GM10266 (cell line): Measurements from ENCODE around the gene CLMP.

Experiments used
- DNase-seq: peaks from one replicate; pipeline ENCODE4 v3.0.0; 2012; ENCODE audit errors: extremely low spot score
- TF ChIP-seq, protein P1 (sequence below): IDR thresholded peaks from 2 replicates; pipeline ENCODE4 v1.5.1; 2012; ENCODE audit warnings: mild to moderate bottlenecking, low read depth; ENCODE audit not compliant: control insufficient read depth, insufficient read depth; ENCODE audit errors: missing control alignments

Gene CLMP

GRCh38 chr11:123188508-123189165, 6.4 kb downstream of the CLMP start:
- DNase-seq = no peak
- TF ChIP-seq, protein P1, sequence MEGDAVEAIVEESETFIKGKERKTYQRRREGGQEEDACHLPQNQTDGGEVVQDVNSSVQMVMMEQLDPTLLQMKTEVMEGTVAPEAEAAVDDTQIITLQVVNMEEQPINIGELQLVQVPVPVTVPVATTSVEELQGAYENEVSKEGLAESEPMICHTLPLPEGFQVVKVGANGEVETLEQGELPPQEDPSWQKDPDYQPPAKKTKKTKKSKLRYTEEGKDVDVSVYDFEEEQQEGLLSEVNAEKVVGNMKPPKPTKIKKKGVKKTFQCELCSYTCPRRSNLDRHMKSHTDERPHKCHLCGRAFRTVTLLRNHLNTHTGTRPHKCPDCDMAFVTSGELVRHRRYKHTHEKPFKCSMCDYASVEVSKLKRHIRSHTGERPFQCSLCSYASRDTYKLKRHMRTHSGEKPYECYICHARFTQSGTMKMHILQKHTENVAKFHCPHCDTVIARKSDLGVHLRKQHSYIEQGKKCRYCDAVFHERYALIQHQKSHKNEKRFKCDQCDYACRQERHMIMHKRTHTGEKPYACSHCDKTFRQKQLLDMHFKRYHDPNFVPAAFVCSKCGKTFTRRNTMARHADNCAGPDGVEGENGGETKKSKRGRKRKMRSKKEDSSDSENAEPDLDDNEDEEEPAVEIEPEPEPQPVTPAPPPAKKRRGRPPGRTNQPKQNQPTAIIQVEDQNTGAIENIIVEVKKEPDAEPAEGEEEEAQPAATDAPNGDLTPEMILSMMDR = no peak

DNA sequence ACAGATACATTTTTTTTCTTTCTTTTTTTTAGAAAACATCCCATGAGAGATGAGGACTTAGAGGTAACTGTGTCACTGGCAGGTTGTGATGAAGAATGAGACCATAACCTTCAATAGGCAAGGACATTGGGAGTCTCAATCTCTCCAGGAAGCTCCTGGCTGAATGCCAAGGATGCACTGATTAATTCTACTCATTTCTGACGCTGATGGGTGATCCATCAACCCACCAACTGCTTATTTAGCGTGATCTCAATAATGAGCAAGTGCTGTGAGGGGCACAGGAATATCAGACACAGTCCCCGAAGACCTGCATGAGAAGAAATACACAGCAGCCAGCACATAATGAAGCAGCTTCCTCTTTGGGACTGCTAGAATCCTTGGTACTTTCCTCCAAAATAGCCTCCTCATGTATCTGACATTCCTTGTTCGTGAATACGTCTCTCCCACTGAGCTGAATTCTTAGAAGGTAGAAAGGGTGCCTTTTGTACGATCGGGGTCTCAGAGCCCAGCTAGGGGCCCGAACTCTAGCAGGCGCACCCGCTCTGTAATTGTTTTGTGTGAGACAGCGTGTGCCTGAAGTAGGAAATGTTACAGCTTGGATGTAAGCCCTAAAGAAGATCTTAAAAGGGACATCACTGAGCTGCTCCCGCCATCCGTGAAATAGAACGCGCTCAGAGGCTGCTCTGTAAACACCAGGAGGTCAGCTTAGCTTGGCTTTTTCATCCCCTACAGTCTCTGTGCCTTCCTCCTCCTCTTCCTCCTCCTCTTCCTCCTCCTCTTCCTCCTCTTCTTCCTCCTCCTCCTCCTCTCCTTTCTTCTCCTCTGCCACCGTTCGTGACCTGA, 7.2 kb downstream of the CLMP start:
- DNase-seq = no peak
- TF ChIP-seq, protein P1 = no peak

DNA sequence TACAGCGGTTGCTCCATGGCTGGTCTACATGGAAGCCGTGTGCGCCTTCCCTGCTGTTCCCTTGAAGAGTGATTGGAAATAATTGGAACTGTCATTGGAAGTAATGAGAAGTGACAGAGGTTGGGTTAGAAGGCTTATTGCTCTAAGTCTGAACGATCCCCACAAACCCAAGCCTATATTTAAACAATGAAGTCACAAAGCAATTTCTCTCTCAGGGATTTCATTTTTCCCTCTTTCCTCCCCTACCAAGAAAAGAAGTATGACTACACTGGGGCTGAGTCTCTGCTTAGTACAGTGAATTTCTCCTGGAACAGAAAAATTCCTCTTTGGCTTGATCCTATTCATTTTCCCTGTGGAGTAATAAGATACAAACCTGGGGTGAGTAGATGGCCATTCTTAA, 7.8 kb downstream of the CLMP start:
- TF ChIP-seq, protein P1 = no peak
- DNase-seq = no peak

DNA sequence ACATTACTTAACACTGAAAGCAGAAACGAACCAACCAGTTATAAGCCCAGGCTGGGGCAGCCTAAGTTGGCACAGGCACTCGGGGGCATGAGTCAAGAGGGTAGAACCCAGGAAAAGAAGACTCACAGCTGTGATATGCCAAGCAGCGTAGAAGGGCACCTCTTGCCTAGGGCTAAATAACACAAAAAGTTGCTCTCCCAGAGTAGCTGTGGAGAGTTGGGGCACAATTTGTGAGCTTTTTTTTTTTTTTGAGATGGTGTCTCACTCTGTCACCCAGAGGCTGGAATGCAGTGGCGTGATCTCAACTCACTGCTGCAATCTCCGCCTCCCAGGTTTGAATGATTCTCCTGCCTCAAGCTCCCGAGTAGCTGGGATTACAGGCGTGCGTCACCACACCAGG, 8.8 kb downstream of the CLMP start:
- TF ChIP-seq, protein P1 = no peak
- DNase-seq = no peak

GRCh38 chr11:123185326-123185725, 9.7 kb downstream of the CLMP start:
- DNase-seq = no peak
- TF ChIP-seq, protein P1 = no peak

- no peak for DNase-seq
- TF ChIP-seq, protein P1 = no peak
Observed at GRCh38 chr11:123184531-123184930, 10.5 kb downstream of the CLMP start.
